Mesodermal cell (in vitro differentiated cells): ENCODE data around the gene ZFYVE21.
"Not testable (repeated sequence)": the region's sequence is repeated elsewhere in the genome, so short reads cannot be mapped to it uniquely, and the experiment has no call there.

Experiments
- H3K27ac ChIP-seq: 2 replicates; pipeline ENCODE4 v1.7.0; 2013; ENCODE audit warnings: mild to moderate bottlenecking, low read depth, low read length, moderate library complexity; ENCODE audit not compliant: severe bottlenecking
- H3K36me3 ChIP-seq: 2 replicates; pipeline ENCODE4 v1.7.1; 2013; ENCODE audit warnings: mild to moderate bottlenecking, low read length, moderate library complexity; ENCODE audit not compliant: control insufficient read depth, insufficient read depth
- H3K4me1 ChIP-seq: one replicate; pipeline ENCODE4 v1.7.1; 2013; ENCODE audit warnings: mild to moderate bottlenecking, low read length; ENCODE audit not compliant: insufficient read depth, control insufficient read depth, poor library complexity, severe bottlenecking
- H3K4me3 ChIP-seq: 2 replicates; pipeline ENCODE4 v1.7.0; 2013; ENCODE audit warnings: low read length, control low read depth, mild to moderate bottlenecking; ENCODE audit not compliant: insufficient read depth, poor library complexity, severe bottlenecking; ENCODE audit errors: extremely low read depth
- H3K9me3 ChIP-seq: 2 replicates; pipeline ENCODE4 v1.7.1; 2013; ENCODE audit warnings: mild to moderate bottlenecking, low read length, moderate library complexity; ENCODE audit not compliant: control insufficient read depth
- WGBS, 2 experiments: methylation state at CpG; one replicate each; pipeline ENCODE4 v1.1.5; 2013; ENCODE audit warnings: missing lambda C conversion rate in 2 of 2; ENCODE audit not compliant: insufficient coverage in 2 of 2; 5-methylcytosine and 5-hydroxymethylcytosine counted together

Gene ZFYVE21

DNA sequence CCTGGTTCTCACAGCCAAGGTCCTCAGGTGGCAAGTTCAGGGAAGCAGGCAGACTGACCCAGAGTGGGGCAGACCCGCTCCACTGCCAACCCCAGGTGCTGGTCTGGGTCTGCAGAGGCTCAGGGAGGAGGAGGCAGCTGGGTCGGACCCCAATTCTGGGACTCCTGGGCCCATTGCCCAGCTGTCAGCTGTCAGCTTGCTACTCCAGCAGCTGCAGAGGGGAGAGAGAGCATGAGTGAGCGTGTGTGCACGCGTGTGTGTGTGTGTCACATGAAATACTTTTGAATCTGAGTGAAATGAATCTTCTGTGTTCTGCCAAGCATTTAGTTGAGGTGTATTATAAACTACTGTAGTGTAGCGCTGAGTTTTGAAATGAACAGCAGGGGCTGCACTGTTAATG is 31.1 kb upstream of the ZFYVE21 start:
- WGBS, 2 experiments: 98 to 100% methylated on average over 3 to 5 of the region's 6 CpGs
- Histone ChIP-seq H3K27ac (no peak overlapping the region), H3K4me1 (no peaks in the 10 kb centered on the region), H3K9me3 (no peaks in the 10 kb centered on the region), H3K4me3 (no peak overlapping the region), H3K36me3 (peaks cover 91% of the 10 kb centered on the region)

DNA sequence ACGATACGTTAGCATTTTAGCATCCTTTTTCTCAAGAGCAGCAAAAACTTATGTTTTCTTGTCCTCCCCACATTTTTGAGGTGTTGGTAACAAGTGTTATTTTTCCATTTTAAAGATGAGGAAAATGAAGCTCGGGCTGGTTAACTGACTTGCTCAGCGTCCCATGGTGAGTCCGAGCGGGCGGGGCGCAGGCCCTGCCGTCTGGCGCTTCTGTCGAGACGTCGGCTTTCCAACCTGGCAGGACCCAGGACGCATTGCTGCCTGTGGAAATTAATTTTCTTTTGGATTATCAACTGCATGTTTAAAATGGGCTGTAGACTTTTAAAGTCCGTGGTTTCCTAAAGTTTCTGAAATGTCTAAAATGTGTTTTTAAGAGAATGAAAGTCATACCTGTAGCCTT is 30.7 kb upstream of the ZFYVE21 start:
- WGBS, 2 experiments: 96 to 98% methylated on average over 11 to 12 of the region's 15 CpGs
- no peak overlapping the region for H3K4me3 ChIP-seq
- no peaks in the 10 kb centered on the region for H3K9me3 ChIP-seq
- H3K36me3 ChIP-seq: peaks cover 90% of the 10 kb centered on the region
- no peaks in the 10 kb centered on the region for H3K4me1 ChIP-seq
- no peak overlapping the region for H3K27ac ChIP-seq

DNA sequence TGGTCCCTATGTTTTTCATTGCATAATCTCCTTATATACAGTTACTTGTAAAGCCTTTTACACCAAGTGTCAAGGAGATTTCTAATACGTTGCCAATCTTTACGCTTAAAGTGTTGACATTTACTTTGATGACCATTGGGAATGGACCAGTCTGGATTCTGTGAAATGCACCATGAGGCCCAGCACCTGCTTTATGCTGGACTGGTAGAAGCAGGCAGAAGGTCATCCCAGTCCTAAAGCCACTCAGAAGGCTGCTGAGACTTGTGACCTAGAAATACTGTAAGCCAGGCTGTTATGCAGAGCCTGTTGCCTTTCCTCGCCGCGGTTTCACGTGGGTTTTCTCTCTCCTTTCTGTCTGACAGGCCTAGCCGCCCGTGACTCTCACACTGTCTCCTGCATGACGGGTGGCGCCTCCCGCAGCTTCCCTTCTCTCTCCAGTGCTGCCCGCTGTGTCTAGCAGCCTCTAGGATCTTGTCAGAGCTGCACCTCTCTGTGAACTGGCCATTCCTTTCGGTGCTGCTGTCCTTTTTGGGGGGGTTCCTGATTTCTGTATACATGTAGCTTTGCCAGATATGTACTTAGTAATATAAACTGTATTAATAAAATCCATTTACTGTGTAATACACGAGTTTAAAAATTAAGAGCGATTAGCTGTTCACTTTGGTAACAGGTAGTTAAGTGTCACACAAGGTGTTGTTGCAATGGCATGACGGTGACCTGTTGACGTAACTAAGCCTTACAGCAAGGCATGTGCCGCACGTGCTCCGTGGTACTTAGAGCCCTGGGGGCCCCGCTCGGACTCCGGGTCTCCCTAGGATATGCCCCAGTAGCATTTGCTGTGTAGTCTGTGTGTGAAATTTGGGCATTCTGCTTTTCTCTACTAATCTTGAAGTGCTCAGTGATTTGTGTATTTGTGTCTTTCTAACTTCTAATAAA is 30.1 kb upstream of the ZFYVE21 start:
- Histone ChIP-seq H3K4me1 (no peaks in the 10 kb centered on the region), H3K36me3 (peaks cover 90% of the 10 kb centered on the region), H3K4me3 (no peak overlapping the region), H3K9me3 (no peaks in the 10 kb centered on the region), H3K27ac (no peak overlapping the region)
- 94 to 97% methylated on average over 16 to 22 of the region's 23 CpGs for WGBS, 2 experiments

DNA sequence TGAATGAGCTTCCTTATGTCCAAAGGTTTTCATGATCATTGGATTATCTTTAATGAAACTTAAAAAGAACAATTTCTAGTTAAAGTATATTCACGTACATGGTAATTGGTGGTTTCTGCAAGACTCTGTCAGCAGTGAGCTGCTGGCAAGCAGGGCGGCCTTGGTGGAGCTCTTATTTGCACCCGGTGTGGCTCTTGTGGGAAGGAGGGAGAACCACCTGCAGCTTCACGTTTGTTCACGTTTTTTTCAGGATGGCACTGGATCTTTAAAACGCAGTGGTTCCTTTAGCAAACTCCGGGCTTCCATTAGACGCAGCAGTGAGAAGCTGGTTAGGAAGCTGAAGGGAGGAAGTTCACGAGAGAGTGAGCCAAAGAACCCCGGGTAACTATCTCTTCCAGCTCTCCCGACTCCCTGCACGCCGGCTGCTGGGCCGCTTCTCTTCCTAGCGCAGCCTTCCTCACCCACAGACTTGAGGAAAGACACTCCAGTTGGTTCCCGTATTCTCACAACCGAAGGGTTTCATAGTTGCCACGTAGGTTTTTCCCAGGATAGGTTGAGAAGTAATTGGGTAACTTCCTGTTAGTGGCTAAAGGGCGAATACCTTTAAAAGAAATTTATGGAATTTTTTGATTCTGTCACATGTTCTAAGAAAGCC is 28.7 kb upstream of the ZFYVE21 start:
- WGBS, 2 experiments: 92 to 99% methylated on average over 16 to 18 of the region's 19 CpGs
- H3K27ac ChIP-seq: no peak overlapping the region
- no peaks in the 10 kb centered on the region for H3K9me3 ChIP-seq
- H3K4me3 ChIP-seq: no peak overlapping the region
- H3K36me3 ChIP-seq: peaks cover 91% of the 10 kb centered on the region
- no peaks in the 10 kb centered on the region for H3K4me1 ChIP-seq

GRCh38 chr14:103687712-103688111 is 27.9 kb upstream of the ZFYVE21 start:
- no peak overlapping the region for H3K4me3 ChIP-seq
- H3K36me3 ChIP-seq: peaks cover 92% of the 10 kb centered on the region
- H3K9me3 ChIP-seq: no peaks in the 10 kb centered on the region
- no peak overlapping the region for H3K27ac ChIP-seq
- WGBS, 2 experiments: 89 to 97% methylated on average over 3 of the region's 4 CpGs
- no peaks in the 10 kb centered on the region for H3K4me1 ChIP-seq

DNA sequence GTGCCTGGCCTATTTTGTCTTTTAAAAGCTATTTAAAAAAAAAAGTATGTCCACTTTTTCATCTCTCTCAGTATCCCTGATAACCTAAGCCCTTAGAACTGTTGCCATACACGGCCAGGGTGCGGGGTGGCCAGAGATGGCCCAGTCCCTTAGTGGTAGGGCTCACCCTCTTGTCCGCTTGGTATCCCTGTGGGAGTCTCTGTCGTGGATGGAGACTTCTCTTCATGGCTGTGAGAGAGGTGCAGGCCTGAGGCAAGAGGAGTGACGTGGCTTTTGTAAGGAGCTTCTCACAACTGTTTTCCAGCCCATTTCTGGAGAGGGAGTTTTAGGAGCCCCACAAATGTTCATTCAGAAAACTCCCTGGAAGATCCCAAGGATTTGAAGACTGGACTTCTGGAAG is 27.2 kb upstream of the ZFYVE21 start:
- no peak overlapping the region for H3K4me3 ChIP-seq
- no peaks in the 10 kb centered on the region for H3K9me3 ChIP-seq
- peaks cover 92% of the 10 kb centered on the region for H3K36me3 ChIP-seq
- 95 to 100% methylated on average over 3 to 4 of the region's 5 CpGs for WGBS, 2 experiments
- H3K27ac ChIP-seq: no peak overlapping the region
- no peaks in the 10 kb centered on the region for H3K4me1 ChIP-seq

GRCh38 chr14:103688906-103689902 is 26.4 kb upstream of the ZFYVE21 start:
- Histone ChIP-seq H3K27ac (peak overlapping the region; percentile 10), H3K4me3 (no peak overlapping the region), H3K9me3 (no peaks in the 10 kb centered on the region), H3K4me1 (no peaks in the 10 kb centered on the region), H3K36me3 (peaks cover 94% of the 10 kb centered on the region)
- WGBS, 2 experiments: 93% methylated on average over 13 to 14 of the region's 16 CpGs

DNA sequence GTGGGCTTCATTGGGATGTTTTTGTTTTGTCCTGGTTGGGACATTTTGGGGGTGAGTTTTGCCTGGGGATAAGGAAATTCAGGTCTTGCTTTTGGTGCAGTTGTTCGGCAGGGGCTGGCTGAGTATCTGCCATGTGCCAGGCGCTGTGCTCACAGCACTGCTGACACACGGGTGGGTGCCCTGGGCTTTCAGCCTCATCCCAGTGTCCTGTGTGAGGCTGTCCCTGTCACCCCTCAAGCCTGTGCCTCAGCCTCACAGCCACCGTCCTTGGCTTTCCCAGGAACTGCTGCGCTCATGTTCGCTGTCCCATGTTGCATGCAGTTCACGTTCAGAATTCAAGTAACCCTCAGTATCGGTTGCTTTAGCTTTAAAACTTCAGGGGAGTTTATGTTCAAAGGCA is 25.3 kb upstream of the ZFYVE21 start:
- peaks cover 94% of the 10 kb centered on the region for H3K36me3 ChIP-seq
- H3K27ac ChIP-seq: no peak overlapping the region
- peaks cover 1% of the 10 kb centered on the region for H3K4me1 ChIP-seq
- no peak overlapping the region for H3K4me3 ChIP-seq
- no peaks in the 10 kb centered on the region for H3K9me3 ChIP-seq
- 93 to 97% methylated on average over 8 of the region's 8 CpGs for WGBS, 2 experiments

- H3K9me3 ChIP-seq, H3K27ac ChIP-seq, H3K4me3 ChIP-seq: not testable (repeated sequence)
- Histone ChIP-seq H3K4me1 (peaks cover 12% of the 10 kb centered on the region), H3K36me3 (peaks cover 86% of the 10 kb centered on the region)
- 89 to 100% methylated on average over 3 to 5 of the region's 5 CpGs for WGBS, 2 experiments
Observed at GRCh38 chr14:103691655-103692054, 24.0 kb upstream of the ZFYVE21 start.

- H3K36me3 ChIP-seq: peaks cover 84% of the 10 kb centered on the region
- H3K4me3 ChIP-seq: no peak overlapping the region
- H3K9me3 ChIP-seq: no peaks in the 10 kb centered on the region
- 95 to 98% methylated on average over 14 to 16 of the region's 17 CpGs for WGBS, 2 experiments
- no peak overlapping the region for H3K27ac ChIP-seq
- H3K4me1 ChIP-seq: peaks cover 17% of the 10 kb centered on the region
Observed at GRCh38 chr14:103692159-103692558, 23.5 kb upstream of the ZFYVE21 start.
